GM18511 (cell line): ENCODE data around the gene TM9SF4.
"Not testable (repeated sequence)": the region's sequence is repeated elsewhere in the genome, so short reads cannot be mapped to it uniquely, and the experiment has no call there.

ENCODE experiments used
- ATAC-seq: cut with Tn5 transposase; IDR thresholded peaks from one replicate; pipeline ENCODE4 v1.9.1; 2021; ENCODE audit warnings: mild to moderate bottlenecking, moderate library complexity; ENCODE audit not compliant: unreplicated experiment

TM9SF4 gene

DNA sequence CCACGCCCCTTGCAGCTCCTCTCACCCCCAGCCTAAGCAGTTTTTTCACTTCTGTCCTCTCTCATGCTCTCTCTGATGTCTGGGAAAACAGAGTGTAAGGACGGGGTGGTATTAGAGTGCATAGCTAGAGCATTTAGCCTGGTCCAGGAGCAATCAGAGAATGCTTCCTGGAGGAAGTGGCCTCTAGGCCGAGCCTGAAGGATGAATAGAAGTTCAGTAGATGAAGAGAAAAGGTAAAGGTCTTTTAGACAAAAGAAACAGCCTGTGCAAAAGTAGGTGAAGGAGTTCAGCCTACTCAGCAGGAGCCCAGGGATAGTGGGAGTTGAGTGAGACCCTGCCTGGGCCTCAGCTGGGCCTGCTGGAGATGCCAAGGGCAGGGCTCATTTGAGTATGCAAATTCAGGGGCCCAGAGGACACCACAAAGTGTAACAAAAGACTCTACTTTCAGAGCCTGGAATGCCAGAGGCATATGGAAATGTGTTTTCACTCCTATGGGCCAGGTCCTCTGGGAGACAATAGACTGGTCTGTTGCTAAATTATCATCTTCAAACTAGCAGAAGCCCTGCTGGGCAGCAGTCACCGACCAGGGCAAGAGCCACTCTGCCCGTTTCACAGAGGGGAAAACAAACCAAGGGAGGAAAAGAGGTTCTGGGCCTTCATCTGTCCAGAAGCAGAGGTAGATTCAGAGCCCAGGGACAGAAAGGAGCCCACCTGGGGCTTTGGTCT, 19.7 kb upstream of the TM9SF4 start:
- no peak for ATAC-seq

- ATAC-seq: no peak
Observed at GRCh38 chr20:32091888-32092346, 17.6 kb upstream of the TM9SF4 start.

DNA sequence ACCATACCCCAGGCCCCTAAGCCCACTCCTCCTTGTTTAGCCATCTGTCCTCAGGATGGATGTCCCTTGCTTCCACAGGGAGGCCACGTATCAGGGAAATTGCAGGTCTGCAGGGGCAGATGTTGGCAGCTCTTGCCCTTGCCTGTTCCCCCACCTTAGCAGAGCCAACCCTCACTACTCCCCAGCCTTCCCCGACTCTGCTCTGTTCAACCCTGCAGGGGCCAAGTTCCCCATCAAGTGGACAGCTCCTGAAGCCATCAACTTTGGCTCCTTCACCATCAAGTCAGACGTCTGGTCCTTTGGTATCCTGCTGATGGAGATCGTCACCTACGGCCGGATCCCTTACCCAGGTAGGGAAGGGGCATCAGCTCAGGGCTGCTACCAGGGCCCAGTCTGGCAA, 10.7 kb upstream of the TM9SF4 start:
- no peak for ATAC-seq

DNA sequence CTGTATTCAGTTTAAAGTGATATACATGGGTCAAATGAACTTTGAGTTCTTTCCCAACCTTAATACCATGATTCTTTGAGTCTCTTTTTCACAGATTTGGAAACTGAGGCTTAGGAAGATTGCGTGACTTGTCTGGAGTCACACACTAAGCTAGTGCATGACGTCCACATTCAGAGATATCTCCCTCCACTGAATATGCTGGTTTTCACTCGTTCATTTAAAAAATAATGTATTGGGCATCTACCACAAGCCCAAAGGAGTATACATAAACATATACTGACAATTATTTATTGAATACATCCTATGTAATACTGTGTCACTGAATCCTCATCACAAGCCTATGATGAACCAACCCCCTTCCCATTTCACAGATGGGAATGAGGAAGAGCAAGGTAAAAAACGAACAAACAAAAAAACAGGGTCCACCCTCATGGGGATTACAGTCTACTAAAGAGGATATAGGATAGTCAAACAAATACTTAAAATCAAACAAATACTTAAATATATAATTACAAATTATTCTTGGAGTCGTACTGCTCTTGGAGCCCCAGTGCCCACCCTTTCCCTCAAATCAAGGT, 611 bp upstream of the TM9SF4 start:
- ATAC-seq: no peak

DNA sequence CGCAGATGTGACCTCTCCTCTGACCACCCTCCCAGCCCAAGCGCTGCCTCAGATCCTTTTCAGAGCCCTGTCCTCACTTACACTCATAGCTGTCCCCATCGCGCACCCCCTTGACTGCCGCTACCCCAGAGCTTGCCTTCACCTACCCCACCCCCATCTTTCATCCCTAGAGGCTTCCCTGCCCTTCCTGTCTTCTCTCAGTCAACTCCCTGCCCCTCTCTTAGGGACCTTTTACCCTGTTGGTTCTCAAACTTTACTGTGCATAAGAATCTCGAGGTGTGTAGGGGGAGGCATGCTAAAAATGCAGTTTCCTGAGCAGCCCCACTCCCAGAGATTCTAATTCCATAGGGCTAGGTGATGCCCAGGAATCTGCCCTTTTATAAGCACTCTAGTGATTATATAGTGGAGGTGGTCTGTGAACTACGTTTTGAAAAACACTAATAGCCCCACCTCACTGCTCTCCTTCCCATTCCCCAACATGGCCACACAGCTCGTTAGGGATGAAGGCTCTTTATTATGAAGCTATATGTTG, 725 bp downstream of the TM9SF4 start:
- no peak for ATAC-seq

DNA sequence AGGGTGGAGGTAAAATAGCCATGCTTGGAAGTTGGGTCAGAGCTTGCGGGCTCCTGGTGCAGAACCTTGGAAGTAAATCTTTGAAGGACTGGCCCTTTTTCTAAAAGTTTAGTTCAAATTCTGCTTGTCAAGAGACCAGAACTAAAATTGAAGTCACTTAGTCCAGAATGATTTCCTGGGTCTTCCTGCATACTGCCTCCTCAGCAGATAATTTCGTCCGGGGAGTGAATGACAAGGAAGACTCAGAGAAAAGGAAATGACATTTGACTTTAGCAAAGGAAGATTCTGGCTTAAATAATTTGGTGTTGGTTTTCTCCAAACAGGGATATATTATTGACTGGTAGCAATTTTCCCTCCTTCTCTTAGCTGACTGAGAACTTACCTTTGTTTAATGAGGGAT, 1.2 kb downstream of the TM9SF4 start:
- no peak for ATAC-seq

DNA sequence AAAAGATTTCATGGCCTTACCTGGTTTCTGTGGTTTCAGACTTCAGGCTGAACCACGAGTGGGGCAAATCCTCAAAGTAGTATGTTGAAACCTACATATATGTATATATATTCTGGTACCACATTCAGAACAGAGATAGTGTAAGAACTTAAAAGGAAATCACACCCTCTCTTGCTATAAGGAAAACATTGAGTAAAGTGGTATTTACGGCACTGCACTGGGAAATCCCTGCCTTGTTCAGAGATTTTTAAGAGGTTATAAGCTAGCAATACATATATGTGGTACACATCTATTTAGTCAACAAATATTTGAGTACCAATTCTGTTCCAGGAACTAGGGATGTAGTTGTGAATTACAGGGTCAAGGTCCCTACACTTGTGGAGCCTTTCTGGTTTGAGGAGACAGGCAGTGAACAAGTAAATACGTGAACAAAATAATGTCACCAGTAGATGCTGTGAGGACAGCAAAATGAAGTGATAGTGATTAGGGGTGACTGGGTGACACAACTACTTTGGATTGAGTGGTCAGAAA, 1.7 kb downstream of the TM9SF4 start:
- ATAC-seq: no peak

DNA sequence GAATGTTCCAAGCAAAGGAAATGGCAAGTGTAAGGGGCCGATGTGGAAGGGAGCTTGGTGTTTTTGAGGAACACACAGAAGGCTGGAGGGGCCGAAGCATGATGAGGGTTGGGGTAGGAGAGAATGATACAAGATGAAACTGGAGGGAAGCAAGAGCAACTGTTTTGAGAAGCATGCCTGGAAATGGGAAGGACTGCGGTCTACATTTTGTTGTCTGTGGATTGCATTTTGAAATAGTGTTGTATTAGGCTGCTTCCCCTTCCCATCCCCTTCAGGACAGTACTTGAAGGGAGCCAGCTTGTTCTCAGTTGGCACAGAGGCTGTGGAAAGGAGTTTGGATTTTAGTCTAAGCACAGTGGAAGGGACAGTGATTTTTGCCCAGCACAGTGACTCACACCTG, 2.2 kb downstream of the TM9SF4 start:
- ATAC-seq: no peak

GRCh38 chr20:32112841-32113240, 3.3 kb downstream of the TM9SF4 start:
- no peak for ATAC-seq

GRCh38 chr20:32113591-32114260, 4.2 kb downstream of the TM9SF4 start:
- ATAC-seq: no peak

DNA sequence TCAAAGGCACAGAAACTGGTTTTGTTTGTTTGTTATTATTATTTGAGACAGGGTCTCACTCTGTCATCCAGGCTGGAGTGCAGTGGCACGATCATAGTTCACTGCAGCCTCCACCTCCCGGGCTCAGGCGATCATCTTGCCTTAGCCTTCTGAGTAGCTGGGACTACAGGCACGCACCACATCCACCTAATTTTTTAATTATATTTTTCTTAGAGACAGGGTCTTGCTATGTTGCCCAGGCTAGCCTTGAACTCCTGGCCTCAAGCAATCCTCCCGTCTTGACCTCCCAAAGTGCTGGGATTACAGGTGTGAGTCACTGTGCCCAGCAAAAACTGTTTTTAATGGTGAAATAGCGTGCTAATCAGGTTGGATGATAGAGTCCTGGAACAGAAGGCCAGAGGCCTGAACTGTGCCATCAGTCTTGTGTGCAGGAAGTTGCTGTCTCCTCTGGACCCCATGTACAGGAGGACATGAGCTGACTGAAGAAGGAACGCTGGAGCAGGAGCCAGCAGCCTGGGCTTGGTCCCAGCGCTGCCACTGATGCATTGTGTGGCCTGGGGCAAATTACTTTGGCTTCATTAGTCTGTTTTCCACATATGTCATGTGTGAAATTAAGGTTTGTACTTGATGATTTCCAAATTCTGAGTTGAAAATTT, 4.9 kb downstream of the TM9SF4 start:
- no peak for ATAC-seq

DNA sequence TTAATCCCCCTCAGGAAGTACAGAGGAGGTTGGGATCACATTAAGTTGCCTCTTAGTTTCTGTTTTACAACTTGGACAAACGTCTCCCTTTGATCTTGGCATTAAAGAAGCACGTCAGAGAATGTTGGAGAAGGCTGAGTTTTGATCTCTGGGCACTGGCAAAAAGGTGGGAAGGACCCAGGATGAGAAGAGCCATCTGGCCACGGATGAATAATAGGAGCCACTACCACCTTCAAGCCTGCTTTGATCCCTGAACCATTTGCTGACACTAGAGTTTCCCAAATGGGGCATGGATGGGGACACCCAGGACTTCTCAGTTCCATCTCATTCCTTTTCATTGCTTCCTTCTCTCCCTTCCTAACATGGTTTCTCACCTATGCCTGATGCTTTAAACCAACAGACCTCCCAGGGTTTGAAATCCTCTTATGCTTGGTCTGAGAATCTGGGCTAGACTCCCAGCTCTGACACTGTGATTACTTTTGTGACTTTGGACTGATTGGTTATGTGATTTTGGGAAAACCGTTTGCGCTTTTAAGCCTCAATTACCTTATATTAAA, 5.8 kb downstream of the TM9SF4 start:
- ATAC-seq: no peak

GRCh38 chr20:32116079-32116521, 6.6 kb downstream of the TM9SF4 start:
- ATAC-seq: no peak

GRCh38 chr20:32116796-32117195, 7.3 kb downstream of the TM9SF4 start:
- not testable (repeated sequence) for ATAC-seq

- not testable (repeated sequence) for ATAC-seq
Observed at GRCh38 chr20:32118427-32118826, 8.9 kb downstream of the TM9SF4 start.

DNA sequence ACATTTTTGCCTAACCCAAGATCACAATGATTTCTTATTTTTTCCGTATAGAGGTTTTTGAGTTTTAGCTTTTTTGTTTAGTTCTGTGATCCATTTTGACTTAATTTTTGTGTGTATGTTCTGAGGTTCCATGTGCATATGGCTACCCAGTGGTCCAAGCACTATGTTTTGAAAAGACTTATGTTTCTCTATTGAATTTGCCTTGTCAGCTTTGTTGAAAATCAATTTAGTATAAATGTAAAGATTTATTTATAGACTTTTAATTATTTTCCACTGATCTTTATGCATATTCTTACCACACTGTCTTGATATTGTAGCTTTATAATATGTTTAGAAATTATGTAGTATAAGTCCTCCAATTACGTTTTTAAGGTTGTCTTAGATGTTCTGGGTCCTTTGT, 10.2 kb downstream of the TM9SF4 start:
- no peak for ATAC-seq

- not testable (repeated sequence) for ATAC-seq
Observed at GRCh38 chr20:32121908-32122307, 12.4 kb downstream of the TM9SF4 start.

- ATAC-seq: no peak
Observed at GRCh38 chr20:32123088-32123487, 13.6 kb downstream of the TM9SF4 start.

GRCh38 chr20:32124916-32125454, 15.5 kb downstream of the TM9SF4 start:
- no peak for ATAC-seq

DNA sequence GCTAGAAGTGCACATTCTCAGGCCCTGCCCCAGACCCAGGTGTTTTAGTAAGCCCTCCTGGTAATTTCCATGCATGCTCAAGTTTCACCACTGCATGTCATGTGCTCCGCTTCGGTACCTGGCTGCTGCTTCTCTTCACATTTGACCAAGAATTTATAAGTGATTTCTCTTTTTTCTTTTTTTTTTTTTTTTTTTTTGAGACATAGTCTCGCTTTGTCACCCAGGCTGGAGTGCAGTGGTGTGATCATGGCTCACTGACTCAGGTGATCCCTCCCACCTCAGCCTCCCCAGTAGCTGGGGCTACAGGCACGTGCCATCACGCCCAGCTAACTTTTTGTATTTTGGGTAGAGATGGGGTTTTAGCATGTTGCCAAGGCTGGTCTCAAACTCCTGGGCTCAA, 16.0 kb downstream of the TM9SF4 start:
- no peak for ATAC-seq
